ENCODE measurements around the gene PRR14L.
"Not testable (repeated sequence)": the region's sequence is repeated elsewhere in the genome, so short reads cannot be mapped to it uniquely, and the experiment has no call there.

PRR14L gene

DNA sequence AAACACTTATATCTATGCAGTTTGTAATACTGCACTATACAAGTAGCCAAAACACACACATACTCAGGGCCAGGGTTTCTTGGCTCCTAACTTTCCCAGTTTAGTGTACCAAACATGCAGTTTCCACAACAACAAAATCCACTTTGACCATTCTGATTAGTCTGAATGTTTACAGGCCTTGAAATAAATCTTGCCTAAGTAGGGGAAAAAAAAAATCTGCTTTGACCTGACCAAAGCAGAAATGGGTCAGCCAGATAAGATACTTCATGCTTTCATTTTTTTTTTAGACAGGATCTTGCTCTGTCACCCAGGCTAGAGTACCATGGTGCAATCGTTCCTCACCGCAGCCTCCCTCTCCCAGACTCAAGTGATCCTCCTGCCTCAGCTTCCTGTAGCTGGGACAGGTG is 10.1 kb downstream of the PRR14L start:
- DNase-seq = no peak

DNA sequence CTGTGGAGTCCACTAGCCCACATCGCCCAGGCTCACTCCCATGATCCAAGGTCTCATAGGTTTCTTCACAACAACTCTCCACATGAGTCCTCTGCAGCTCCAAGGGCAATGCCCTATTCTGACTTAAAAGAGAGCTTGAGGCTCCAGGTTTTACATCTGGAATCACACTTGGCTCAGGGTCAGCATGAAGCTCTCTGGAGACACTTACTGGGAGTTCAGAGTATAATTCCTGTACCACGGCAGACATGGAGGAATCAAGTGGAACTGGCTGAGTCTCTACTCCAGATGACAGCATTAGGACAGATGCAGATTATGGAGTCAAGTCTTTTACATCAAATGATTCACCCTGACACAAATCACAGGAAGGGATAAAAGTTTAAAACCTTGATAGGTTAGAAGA is 11.4 kb downstream of the PRR14L start:
- DNase-seq = no peak

DNA sequence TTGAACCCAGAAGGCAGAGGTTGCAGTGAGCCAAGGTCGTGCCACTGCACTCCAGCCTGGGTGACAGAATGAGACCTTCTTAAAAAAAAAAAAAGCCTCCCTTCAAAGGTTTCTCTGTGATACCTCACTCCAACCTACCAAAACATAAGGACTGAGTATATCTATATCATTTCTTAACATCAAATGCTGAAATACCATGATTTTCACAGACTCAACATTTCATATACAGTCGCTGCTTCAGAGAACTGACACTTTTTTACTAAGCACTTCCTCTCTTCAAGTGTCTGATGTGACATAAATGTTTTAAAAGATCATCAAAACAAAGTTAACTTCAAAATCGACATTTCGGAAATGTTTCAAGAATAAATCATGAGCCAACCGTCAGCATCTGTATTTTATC is 12.0 kb downstream of the PRR14L start:
- DNase-seq = no peak

DNA sequence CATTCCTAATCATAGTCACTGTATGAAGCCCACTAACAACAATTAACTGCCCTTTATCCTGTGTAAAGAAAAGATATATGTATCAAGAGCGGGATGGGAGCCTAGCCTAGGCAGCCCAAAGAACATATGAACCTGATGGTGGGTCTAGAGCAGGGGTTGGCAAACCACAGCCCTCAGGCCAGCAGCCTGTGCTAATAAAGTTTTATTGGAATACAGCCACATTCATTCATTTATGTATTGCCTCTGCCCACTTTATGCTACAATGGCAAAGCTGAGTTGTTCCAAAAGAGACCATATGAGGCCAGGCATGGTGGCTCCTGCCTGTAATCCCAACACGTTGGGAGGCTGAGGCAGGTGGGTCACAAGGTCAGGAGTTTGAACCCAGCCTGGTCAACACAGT is 13.5 kb downstream of the PRR14L start:
- DNase-seq = no peak

DNA sequence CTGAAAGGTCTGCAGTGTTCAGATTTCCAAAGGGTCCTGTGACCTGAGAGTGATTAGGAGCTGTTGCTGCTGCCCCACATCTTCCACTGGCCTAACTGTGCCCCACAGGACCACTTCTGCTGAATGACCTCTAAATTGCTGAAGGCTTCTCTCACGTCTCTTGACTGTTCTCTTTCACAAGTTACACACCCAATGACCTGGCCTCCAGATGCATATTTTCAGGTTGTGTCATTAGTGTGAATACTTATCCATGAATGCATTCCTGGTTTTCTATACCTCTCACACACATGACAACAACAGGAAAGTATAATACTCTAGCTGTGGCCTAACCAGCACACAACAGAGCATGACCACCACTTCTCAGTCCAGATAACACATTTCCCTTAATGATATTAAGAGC is 15.4 kb downstream of the PRR14L start:
- no peak for DNase-seq

DNA sequence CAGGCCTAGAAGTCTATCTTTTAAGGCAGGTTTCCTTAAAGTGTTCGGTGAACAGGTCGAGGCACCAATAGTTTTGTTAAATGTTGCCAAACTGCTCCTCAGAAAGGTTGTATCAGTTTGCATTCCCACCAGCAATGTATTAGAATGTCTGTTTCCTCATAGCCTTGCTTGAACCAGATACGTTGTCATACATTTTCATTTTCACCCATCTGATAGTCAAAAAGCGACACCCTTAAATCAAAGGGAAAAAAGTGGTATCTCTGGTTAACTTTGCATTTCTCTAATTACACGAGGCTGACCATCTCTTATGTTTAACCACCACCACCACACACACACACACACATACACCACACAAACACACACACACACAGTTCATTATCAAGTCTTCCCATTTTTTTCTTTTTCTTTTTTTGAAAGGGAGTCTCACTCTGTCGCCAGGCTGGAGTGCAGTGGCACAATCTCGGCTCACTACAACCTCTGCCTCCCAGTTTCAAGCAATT is 16.3 kb downstream of the PRR14L start:
- DNase-seq = no peak

DNA sequence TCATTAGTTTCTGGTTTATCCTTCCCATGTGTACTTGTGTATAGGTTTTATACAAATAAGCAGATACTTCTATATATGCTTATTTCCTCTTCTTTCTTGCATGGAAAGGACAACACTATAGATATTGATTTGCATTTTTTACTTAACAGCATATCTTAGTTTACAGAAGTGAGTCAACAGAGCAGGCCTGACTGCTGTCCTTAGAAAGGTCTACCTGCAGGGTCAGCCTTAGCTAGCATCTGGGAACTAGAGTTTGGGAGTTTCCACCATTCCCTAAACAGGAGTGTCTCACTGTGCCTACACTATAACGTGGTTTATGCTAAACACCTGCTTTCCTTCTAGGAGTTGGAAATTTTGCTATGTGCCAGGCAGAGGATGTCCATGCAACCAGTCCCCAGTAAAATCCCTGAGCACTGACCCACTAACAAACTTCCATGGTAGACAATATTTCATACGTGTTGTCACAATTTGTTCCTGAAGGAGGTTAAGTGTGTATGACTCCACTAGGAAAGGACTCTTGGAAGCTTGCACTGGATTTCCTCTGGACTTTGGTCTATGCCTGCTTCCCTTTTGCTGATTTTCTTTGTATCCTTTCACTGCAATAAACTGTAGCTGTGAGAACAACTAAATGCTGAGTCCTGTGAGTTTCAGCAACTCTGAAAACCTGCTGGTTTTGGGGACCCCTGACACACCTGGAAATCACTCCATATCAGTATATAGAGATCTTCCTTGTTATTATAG is 17.7 kb downstream of the PRR14L start:
- DNase-seq = no peak

DNA sequence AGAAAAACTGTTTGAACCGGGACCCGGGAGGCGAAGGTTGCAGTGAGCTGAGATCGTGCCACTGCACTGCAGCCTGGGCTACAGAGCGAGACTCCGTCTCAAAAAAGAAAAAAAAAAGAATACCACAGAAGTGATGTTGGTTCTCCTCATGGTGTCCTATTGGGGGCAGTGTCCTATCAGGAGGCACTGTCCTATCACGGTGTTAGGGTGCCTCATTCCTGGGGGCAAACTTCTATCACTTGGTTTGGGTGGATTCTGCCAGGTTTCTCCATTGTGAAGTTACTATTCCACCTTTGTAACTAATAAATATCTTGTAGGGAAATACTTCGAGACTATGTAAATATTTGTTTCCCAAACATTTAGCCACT is 19.6 kb downstream of the PRR14L start:
- DNase-seq = no peak

DNA sequence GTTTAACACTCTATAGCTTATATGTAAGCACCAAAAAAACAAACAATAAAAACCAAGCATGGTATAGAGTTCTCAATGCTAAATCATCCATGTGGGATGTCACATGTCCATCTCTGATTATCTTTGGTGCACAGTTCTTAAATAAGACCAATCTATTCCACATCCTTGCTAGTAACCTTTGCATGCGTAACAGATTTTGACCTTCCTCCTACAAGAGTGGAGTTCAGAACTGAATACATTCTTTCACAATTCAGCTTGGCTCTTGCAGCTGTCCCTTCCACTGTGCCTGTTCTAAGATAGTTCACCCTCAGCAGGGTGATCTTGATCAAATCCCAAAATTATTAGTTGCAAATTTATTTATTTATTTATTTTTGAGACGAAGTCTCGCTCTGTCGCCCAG is 21.1 kb downstream of the PRR14L start:
- no peak for DNase-seq

DNA sequence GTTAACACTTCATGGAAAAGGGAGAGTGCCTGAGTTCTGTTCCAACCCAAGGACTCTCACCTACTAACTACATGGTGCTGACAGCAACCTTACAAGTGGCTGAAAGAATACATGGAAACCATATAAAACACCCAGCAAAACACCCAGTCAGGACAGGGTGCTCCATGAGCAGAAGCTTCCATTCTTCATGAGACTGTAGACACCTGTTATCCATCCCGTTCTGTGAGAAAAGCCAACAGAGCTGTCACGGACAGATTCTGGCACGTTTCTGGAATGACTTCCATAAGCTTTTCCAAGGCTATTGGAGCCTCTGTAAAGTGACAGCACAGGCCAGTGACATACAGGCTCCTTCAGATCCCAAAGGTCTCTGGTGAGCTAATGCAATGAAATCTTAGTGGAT is 23.2 kb downstream of the PRR14L start:
- no peak for DNase-seq

DNA sequence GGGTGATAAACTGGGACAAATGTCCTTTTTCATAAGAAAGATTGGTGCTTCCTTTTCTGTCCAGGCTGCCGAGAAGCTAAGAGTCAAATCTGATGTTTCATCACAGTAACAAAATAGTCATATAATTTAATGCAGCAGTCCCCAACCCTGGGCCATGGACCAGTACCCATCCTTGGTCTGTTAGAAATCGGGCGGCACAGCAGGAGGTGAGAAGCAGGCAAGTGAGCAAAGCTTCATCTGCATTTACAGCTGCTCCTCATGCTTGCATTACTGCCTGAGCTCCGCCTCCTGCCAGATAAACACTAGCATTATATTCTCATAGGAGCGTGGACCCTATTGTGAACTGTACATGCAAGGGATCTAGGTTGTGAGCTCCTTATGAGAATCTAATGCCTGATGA is 26.2 kb downstream of the PRR14L start:
- no peak for DNase-seq

DNA sequence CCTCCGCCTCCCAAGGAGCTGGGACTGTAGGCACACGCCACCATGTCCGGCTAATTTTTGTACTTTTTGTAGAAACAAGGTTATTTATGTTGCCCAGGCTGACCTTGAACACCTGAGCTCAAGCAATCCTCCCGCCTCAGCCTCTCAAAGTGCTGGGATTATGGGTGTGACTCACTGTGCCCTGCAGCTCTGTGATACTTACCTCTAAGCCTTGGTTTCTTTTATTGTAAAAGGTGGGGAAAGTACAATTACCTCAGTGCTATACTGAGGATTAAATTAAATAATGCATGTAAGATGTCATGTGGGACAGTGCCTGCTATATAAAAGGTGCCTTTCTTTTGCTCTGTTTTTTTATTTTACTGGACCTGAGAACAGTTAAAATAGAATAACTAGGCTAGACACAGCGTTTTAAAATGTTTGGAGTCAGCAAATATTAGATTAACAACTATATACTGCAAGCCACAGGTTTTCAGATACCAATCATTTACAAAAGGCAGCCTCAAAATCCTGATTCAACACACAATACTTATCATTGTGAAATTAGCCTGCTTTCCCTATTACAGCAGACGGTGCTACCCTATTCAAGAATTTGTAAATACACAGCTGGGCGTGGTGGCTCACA is 30.0 kb downstream of the PRR14L start:
- no peak for DNase-seq

DNA sequence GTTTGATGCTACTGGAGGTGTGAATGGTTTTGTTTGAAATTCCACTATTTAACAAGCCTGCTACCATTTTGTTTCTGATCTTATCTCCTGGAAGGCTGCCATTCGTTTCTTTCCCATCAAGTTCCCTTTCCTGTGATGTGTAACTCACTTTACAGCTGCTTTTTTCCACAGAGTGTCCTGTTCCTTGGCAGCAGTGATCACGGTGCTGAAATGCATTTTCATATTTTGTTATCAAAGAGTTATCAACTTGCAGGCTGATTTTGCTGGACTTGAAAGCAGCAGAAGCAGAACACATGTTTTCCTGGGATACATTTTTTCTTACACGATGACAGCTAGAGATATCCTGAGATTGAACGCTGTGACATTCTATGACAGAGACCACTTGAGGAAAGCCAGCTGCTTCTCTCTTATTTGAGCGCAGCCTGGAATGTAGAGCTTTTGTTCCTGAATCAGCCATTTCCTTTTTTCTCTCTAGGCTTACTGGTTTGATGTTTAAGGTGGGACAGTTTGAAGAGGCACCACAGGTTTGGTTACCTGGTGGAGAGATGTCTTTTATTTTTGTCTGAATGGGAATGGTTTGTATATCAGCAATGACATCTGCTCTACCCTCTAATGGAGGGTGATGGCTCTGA is 34.7 kb downstream of the PRR14L start:
- no peak for DNase-seq

DNA sequence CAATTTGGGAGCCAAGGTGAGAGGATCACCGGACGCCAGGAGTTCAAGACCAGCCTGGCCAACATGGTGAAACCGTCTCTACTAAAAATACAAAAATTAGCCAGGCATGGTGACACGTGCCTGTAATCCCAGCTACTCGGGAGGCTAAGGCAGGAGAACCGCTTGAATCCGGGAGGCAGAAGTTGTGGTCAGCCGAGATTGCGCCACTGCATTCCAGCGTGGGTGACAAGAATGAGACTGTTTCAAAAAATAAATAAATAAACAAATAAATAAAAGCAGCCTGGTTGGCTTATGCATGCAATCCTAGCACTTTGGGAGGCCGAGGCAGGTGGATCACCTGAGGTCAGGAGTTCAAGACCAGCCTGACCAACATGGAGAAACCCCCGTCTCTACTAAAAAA is 38.7 kb downstream of the PRR14L start:
- not testable (repeated sequence) for DNase-seq

DNA sequence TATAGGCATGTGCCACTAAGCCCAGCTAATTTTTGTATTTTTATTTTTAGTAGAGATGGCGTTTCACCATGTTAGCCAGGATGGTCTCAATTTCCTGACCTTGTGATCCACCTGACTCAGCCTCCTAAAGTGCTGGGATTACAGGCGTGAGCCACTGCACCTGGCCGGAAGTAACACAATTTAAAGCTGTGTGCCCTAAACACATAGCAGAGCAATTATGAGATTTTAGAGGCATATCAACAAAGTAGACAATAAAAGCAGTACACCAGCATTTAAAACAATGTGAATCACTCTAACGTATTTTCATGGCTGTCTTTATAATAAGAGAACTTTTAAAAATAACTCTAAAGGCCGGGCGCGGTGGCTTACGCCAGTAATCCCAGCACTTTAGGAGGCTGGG is 42.4 kb downstream of the PRR14L start:
- no peak for DNase-seq

DNA sequence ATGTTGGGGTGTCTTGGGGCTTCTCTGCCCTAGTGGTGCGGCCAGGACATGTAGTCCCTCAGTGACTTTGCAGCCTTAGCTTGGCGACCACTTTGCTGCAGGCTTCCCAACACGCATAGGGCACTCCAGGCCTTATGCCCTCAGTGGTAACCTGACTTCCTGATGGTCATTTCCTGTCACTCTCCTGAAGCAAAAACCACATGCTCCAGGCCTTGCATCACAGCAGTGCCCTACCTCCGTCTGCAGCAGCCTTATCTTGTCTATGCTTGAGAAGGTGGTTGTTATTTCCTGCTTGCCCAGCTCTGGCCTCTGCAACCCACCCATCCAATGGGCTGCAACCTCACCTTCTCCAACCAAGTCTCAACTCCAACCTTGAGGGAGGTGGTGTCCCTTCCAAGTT is 54.5 kb downstream of the PRR14L start:
- DNase-seq = no peak

DNA sequence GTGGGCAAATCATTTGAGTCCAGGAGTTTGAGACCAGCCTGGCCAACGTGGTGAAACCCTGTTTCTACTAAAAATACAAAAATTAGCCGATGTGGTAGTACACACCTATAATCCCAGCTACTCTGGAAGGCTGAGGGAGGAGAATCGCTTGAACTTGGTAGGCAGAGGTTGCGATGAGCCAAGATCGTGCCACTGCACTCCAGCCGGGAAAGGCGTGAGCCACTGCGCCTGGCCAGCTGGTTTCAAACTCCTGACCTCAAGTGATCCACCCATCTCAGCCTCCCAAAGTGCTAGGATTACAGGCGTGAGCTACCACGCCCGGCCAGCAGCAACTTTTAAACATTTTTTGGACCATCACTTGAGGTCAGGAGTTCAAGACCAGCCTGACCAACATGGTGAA is 55.9 kb downstream of the PRR14L start:
- not testable (repeated sequence) for DNase-seq

DNA sequence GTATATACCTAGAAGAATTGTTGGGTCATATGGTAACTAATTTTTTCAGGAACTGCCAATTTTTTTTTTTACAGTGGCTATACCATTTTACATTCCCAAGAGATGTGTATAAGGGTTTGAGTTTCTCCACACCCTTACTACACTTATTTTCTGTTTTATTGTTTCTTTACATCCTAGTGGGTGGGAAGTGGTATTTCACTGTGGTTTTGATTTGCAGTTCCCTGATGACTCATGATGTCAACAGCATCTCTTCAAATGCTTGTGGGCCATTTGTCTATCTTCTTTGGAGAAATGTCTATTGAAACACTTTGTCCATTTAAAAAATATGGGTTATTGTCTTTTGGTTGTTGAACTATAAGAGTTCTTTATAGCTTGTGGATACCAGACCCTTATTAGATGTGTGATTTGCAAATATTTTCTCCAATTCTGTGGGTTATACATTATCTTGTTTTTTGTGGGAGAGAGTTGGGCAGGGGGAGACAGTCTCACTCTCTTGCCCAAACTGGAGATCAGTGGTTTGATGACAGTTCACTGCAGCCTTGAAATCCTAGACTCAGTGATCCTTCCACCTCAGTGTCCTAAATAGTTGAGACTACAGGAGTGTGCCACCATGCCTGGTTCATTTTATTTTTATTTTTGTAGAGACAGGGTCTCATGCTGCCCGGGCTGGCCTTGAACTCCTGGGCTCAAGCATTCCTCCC is 57.6 kb downstream of the PRR14L start:
- no peak for DNase-seq

DNA sequence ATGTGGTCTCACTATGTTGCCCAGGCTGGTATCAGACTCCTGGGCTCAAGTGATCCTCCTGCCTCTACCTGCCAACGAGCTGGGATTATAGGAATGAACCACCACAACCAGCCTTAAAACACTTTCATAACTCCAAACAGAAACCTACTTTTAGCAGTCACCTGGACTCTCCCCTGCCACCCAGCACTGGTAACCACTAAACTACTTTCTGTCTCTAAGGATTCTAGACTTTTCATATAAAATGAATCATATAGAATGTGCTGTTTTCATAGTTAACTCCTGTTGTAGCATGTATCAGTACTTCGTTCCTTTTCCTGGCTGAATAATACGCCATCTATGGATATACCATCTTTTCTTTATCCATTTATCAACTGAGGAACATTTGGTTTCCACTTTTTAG is 58.5 kb downstream of the PRR14L start:
- DNase-seq = no peak

DNA sequence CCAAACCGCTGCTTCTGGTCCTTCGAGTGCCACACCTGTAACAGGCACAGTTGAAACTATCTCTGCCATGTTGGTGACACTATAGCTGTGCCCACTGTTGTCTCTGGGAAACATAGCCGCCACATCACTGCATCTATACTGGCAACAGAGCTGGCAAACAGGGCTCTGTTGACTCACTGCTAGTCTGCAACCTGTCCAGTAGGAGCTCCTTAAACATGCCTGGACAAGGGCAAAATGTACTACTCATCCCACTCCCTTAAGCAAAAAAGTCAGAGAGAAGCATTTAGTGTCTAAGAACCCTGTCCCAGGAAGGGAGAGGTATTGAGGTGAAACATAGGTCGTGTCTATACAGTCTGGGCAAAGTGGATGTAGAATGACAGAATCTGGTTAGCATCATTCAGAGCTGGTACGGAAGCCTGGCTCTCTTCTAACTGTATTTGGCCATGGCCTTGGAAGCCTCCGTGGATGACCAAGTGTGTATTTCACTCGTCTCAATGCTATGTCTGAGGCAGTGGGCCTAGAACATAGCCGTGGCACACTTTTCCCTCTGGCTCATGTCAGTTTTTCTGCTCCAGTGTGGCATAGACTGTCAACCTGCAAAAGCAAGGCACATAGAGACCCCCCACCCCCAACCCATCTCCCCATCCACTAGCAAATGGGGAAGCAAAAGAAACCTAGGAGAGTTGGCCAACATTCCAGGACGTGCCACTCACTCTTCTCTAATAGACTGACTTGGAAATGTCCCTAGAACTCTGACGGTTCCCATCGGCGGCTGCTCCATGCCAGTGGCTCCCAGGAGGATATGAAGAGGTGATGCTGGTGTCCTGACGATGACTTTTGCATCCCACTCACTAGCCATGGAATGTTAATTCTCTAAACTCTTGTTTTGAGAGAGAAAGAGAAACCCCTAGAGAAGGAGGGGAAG is 66.5 kb downstream of the PRR14L start:
- DNase-seq = no peak

DNA sequence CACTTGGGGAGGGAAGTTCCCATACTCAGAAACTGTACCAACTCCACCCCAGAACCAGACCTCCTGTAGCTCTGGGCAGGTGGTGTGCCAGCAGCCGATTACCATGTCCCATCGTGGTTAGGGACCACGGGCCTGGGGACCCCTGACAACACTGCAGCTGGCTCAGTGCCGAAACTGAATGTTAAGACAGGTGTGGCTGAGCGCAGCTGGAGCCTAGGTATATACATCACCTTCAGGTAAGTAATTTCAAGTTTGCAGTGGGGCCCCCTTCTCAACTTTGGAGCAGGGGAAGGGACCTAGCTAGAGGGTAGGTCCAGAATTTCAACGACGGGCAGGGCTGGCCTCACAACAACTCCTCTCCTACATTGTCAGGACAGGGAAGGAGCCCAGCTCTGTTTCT is 67.2 kb downstream of the PRR14L start:
- no peak for DNase-seq

Measured in NCI-H510A (cell line).